ENCODE measurements around the gene NEURL4.

Gene NEURL4

DNA sequence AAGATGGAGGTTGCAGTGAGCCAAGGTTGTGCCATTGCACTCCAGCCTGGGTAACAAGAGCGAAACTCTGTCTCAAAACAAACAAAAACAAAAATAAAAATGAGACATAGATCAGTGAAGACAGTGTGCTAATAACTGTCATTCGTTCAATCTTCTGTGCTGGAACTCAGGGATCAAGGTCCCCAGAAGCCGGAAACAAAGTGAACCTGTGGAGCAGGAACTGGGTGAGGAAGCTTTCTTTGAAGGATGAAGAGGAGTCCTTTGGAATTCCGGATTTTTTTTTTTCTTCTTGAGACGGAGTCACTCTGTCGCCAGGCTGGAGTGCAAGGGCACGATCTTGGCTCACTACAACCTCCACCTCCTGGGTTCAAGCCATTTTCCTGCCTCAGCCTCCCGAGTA, 49.7 kb downstream of the NEURL4 start:
- no peak for DNase-seq (ENCODE audit: low read depth)

DNA sequence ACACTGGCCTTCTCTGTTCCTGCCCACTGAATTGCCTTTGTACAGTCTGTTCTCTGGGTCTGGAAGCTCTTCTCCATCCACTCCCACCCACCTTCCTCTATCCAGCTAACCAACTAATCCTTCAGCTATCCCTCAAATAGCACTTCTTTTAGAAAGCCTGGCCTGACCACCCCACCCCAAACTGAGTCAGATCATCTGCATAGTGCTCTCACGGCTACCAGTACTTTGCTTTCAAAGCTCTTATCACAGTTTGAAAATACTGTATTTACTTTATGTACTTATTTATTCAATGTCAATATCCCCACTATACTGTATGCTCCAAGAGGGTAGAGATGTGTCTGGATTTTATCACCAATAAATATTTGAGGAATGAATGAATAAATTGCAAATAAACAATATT, 62.4 kb downstream of the NEURL4 start:
- DNase-seq (ENCODE audit: low read depth), result no peak
